ENCODE results near the gene MAGEB10.
"Not testable (repeated sequence)": the region's sequence is repeated elsewhere in the genome, so short reads cannot be mapped to it uniquely, and the experiment has no call there.

The MAGEB10 gene

GRCh38 chrX:27807690-27808089, at the start of gene MAGEB10:
Gene MAGEB10, plus strand, starts transcription at chrX:27807990. Its CDS starts 13,317 bp downstream, at chrX:27821307.
- DNase-seq = no peak

- no peak for DNase-seq
Measured at GRCh38 chrX:27765718-27766117, 42.1 kb upstream of the MAGEB10 start.

GRCh38 chrX:27767387-27767786, 40.4 kb upstream of the MAGEB10 start:
- no peak for DNase-seq

GRCh38 chrX:27775984-27776383, 31.8 kb upstream of the MAGEB10 start:
- no peak for DNase-seq

- DNase-seq = no peak
Measured at GRCh38 chrX:27796640-27797257, 11.0 kb upstream of the MAGEB10 start.

GRCh38 chrX:27797575-27797974, 10.2 kb upstream of the MAGEB10 start:
- no peak for DNase-seq

- no peak for DNase-seq
Measured at GRCh38 chrX:27808226-27808625, 436 bp downstream of the MAGEB10 start.

GRCh38 chrX:27808991-27809859, 1.4 kb downstream of the MAGEB10 start:
- not testable (repeated sequence) for DNase-seq

- DNase-seq = no peak
Measured at GRCh38 chrX:27815209-27815608, 7.4 kb downstream of the MAGEB10 start.

GRCh38 chrX:27823812-27824211, 16.0 kb downstream of the MAGEB10 start:
- DNase-seq = no peak

GRCh38 chrX:27838185-27838584, 30.4 kb downstream of the MAGEB10 start:
- no peak for DNase-seq

GRCh38 chrX:27840881-27841280, 33.1 kb downstream of the MAGEB10 start:
- DNase-seq = no peak

- DNase-seq = no peak
Measured at GRCh38 chrX:27842859-27843258, 35.1 kb downstream of the MAGEB10 start.

GRCh38 chrX:27860337-27860736, 52.5 kb downstream of the MAGEB10 start:
- no peak for DNase-seq

GRCh38 chrX:27863809-27864208, 56.0 kb downstream of the MAGEB10 start:
- DNase-seq = no peak

Measured in CD4-positive, alpha-beta T cell treated with Interleukin-10 for 1 hour (primary cell).